Choroid plexus epithelial cell (primary cell): Measurements from ENCODE around the gene SECISBP2.

Source experiments
- DNase-seq: peaks from one replicate; pipeline ENCODE4 v3.0.0-alpha.2; 2010; ENCODE audit warnings: low read depth
- H3K4me3 ChIP-seq: 2 replicates; pipeline ENCODE4 v1.5.1; 2011; ENCODE audit warnings: low read depth, mild to moderate bottlenecking, control low read depth, low read length, moderate library complexity
- CTCF ChIP-seq: conservative IDR thresholded peaks from 2 replicates; pipeline ENCODE4 v1.5.1; 2011; ENCODE audit warnings: low read depth, mild to moderate bottlenecking, control low read depth, inconsistent platforms, low read length, moderate library complexity

SECISBP2 gene

GRCh38 chr9:89381308-89381609, 63.0 kb downstream of the SECISBP2 start:
- TF ChIP-seq CTCF: no peak
- no peak overlapping the region for H3K4me3 ChIP-seq
- no peak for DNase-seq

GRCh38 chr9:89382026-89382986, 64.0 kb downstream of the SECISBP2 start:
- DNase-seq: no peak
- H3K4me3 ChIP-seq: no peak overlapping the region
- no peak for TF ChIP-seq CTCF

GRCh38 chr9:89383030-89383720, 64.9 kb downstream of the SECISBP2 start:
- TF ChIP-seq CTCF: no peak
- DNase-seq: no peak
- H3K4me3 ChIP-seq: no peak overlapping the region

GRCh38 chr9:89383721-89384300, 65.5 kb downstream of the SECISBP2 start:
- no peak for DNase-seq
- no peak overlapping the region for H3K4me3 ChIP-seq
- TF ChIP-seq CTCF: no peak

GRCh38 chr9:89384783-89385182, 66.5 kb downstream of the SECISBP2 start:
- no peak for TF ChIP-seq CTCF
- H3K4me3 ChIP-seq: no peak overlapping the region
- no peak for DNase-seq

GRCh38 chr9:89386206-89386605, 67.9 kb downstream of the SECISBP2 start:
- no peak overlapping the region for H3K4me3 ChIP-seq
- no peak for DNase-seq
- TF ChIP-seq CTCF: no peak
